GM18520 (cell line): Measurements from ENCODE around the gene STK25.

Experiments used
- ATAC-seq: cut with Tn5 transposase; IDR thresholded peaks from one replicate; pipeline ENCODE4 v1.9.1; 2021; ENCODE audit not compliant: unreplicated experiment

Gene STK25

DNA sequence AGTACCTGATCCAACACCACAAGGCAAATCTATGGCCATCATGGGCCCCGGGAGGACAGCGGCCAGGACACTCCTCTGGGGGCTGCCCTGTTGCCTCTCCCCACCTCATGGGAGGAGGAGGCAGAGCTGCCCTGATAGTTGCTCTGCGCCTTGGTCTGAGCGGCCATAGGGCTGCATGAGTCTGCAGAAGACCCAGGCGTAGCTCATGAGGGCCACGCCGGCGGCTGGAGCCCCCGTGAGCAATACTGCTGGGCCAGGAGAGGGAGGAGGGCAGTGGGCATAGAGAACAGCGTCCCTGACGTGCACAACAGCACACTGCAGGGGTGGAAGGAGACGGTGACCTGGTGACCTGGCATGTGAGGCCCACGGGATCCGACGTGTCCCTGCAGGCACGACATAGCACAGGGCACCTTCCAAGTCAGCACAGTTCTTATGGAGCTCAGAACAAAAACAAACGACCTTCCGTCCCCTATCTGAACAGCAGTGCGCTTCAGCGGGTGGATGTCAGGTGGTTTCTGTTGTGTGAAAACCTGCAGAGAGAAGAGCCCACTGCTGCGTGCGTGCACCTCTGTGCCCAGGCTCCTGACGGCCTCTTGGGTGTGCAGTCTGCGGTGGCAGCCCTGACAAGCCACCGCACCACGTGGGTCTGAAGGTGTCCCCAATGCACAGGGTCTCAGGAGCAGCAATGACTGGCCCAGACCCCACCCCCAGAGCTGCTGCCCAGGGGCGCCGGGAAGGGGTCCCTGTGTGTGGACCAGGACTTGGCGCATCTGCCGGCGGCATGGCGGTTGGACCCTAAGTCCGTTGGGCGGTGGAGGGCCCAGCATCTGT, 13.0 kb downstream of the STK25 start:
- no peak for ATAC-seq

DNA sequence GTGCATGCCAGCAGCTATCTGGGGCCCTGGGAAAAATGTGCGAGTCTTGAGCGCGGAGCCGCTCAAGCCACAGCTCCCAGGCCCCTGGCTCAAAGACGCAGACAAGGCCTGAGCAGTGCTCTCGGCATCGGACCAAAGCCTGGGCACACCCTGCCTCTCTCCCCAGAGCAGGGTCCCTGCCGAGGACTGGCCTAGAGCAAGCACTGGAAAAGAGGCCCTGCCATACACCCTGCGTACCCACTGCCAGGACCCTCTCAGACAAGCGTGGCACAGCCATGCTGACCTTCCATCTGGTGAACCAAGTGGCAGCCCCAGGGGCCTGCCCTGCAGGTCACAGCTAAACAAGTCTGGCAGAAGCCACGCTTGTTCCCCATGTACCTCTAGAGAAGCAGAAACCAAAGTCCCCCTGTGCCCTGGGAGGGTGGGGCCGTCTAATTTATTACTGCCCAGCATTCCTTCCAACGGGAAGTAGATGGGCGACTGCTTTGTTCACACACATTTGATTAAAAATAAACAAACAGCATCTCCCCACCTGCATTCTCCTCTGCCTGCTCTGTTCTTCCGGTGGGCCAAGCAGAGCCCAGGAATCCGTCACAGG, 14.0 kb downstream of the STK25 start:
- ATAC-seq: no peak

GRCh38 chr2:241493092-241493491, 15.3 kb downstream of the STK25 start:
- ATAC-seq: no peak

DNA sequence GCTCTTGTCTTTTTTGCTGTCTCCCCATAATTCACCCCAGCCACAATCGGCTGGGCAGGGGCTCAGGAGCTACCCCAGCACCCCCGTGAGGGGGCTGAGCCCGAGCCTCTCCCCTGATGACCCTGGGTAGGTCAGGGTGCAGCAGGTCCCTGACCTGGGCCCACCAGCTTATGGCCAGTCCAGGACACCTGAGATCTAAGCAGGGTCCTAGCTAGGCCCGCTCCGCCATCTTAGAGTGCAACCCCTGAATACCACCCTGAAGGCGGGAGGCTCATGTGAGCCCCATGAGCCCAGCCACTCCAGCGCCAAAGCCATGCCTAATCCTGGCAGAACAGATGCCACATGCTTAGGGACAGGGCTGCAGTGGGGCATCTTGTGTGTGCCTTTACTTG, 16.2 kb downstream of the STK25 start:
- ATAC-seq: no peak

- ATAC-seq: no peak
Measured at GRCh38 chr2:241491549-241492173, 16.7 kb downstream of the STK25 start.

GRCh38 chr2:241490825-241491506, 17.4 kb downstream of the STK25 start:
- no peak for ATAC-seq

DNA sequence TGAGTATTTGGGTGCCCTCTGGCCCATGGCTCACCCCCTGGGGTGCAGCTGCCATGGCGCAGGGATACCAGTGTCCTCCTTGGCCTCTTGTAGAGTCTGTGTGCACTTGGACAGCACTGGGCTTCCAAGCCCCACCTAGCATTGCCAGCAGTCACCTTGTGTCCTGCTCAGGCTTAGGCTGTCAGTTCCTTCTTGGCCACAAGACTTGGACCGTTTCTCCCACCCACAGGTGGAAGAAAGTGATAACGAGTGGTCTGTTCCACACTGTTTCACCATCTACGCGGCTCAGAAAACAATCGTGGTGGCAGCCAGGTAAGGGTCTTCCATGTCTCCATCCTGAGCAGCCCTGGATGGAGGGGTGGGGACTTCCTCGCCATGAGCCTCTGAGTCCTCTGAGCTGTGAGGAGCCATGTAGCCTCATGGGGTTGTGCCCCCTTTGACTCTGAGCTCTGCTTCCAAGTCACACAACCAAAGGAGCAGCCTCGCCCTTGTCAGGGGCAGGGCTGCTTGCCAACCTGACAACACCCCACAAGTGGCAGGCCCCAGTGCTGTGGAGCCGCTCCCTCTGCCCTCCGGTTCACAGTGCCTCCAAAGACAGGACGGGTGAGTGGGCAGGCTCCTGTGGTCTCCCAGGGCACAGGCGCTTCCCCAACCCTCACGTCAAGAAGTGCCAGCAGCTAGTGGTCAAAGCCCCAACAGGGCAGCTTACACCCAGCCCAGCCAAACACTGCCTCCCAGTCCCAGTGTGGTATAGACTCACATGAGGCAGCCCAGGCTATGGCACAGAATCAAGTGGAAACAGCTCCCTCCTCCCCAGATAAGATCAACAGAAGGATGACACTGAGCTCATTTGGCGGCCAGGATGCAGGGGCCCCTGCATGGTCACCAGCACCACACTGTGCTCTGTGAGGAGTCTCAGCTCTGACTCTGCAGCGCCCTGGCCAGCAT, 18.4 kb downstream of the STK25 start:
- no peak for ATAC-seq

DNA sequence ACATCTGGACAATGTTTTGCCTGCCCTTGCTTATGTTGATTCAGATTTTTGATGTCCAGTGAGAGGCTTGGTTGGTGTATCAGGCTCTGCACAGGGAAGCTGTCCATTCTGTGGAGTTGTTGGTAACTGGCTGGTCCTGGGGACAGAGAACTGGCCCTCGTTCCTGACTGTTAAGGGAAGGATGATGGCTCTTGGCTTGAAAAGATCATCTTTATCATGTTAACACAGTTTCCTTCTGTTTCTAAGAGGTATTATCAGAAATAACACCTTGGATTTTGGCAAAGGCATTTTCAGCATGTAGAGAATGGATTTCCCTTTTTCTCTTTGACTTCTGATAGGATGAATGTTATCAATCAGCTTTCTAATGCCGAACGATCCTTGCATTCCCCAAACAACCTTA, 19.3 kb downstream of the STK25 start:
- no peak for ATAC-seq

DNA sequence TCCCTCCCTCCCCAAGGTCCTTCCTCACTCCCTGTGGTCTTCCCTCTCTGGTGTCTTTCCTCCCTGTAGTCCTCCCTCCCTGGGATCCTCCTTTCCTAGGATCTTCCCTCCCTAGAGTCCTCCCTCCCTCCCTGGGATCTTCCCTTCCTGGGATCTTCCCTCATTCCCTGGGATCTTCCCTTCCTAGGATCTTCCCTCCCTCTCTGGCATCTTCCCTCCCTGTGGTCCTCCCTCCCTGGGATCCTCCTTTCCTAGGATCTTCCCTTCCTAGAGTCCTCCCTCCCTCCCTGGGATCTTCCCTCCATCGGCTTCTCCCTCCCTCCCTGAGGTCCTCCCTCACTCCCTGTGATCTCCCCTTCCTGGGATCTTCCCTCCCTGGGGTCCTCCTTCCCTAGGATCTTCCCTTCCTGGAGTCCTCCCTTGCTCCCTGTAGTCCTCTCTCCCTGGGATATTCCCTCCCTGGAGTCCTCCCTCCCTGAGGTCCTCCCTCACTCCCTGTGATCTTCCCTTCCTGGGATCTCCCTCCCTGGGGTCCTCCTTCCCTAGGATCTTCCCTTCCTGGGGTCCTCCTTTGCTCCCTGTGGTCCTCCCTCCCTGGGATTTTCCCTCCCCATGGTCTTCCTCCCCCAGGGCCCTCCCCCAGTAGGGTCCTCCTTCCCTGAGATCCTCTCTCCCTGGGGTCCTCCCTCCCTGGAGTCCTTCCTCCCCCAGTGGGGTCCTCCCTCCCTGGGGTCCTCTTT, 23.0 kb downstream of the STK25 start:
- no peak for ATAC-seq

DNA sequence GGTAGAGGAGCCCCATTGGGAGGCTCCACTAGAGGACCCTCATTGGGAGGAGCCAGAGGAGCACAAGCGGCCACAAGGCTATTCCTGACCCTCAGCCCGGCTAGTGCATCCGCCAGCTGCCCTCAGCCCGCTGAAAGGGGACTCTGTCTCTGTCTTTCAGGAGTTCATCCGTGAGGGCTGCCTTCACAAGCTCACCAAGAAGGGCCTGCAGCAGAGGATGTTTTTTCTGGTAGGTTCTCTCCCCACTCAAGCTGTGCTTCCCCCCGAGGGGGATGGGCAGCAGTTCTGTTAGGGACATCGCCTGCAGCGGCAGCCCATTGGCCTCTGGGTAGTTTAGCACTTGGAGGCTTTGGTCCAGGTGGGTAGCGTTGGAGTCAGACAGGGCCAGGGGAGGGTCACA, 25.1 kb downstream of the STK25 start:
- no peak for ATAC-seq

DNA sequence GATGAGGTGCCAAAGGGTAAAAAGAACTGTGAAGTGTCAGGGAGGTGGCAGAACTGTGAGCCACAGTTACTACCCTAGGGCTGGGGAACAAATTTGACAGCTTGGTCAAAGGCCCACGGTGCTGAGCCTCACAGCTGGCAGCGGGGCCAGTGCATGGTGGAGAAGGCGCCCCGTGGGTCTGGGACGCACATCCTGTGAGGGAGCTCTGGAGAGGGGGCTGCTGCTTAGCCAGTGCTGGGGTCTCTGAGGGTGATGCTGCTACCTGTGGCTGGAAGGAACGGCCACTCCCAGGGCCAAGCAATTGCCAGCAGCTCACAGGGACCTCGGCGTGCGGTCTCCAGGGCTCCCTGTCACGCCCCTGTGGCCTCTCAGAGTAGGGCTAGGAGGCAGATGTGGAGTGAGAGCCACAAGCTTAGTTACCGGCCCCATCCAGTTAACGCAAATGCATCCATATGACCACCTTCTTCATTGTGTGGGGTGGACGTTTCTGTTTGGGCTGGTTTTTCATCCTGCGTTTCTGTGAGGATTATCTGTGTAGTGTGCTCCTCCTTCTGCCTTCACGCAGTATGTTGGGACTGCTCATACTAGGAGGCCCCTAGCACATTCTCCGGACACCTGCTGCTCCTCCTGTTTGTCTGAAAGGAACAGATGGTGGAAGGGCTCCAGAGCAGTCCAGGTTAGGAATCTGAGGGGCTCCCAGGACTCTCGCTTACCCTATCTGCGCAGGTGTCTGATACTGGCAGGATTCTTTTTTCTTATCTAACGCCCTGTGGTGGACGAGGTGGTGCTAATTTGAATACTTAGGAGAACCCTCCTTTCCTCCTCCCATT, 26.0 kb downstream of the STK25 start:
- no peak for ATAC-seq

DNA sequence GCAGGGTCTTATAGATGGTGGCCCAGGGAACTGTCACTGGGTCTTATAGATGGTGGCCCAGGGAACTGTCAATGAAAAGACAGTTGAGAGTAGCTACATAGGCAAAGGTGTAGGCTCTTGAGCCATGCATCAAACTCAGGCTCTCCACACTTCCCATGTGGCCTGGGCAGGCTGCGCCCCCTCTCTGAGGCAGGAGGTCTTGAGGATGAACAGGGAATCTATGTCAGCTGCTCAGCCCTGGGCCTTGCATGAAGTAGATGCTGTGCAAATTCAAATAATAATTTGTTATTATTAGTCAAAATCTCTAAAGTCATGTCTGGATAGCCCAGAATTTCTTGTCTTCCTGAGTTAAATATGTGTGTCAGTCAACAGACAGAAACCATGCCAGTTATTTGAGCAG, 26.7 kb downstream of the STK25 start:
- ATAC-seq: no peak

- no peak for ATAC-seq
Measured at GRCh38 chr2:241479026-241479898, 29.1 kb downstream of the STK25 start.

DNA sequence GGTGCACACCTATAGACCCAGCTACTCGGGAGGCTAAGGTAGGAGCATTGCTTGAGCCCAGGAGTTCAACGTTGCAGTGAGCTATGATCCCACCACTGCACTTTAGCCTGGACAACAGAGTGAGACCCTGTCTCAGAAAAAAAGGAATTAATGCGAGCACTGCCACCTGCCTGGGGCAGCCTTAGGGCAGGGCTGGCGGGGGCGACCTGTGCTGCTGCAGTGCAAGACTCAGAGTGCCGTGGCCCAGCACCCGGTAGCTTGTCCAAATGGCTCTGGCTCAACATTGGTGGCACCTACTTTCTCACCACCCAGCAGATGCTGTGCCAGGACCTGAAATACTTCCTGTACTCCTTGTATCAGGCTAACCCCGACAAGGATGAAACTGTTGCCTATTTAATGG, 30.2 kb downstream of the STK25 start:
- ATAC-seq: no peak

DNA sequence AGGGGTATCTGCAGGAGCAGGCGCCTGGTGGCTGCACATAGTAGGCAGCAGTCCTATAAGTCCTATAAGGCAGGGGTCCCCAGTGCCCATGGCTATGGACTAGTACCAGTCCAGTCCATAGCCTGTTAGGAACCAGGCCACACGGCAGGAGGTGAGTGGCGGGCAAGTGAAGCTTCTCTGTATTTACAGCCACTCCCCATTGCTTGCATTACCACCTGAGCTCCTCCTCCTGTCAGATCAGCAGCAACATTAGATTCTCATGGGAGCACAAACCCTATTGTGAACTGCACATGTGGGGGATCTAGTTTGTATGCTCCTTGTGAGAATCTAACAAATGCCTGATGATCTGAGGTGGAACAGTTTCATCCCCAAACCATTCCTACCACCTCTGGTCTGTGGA, 33.1 kb downstream of the STK25 start:
- no peak for ATAC-seq

- no peak for ATAC-seq
Measured at GRCh38 chr2:241473399-241473798, 35.0 kb downstream of the STK25 start.

DNA sequence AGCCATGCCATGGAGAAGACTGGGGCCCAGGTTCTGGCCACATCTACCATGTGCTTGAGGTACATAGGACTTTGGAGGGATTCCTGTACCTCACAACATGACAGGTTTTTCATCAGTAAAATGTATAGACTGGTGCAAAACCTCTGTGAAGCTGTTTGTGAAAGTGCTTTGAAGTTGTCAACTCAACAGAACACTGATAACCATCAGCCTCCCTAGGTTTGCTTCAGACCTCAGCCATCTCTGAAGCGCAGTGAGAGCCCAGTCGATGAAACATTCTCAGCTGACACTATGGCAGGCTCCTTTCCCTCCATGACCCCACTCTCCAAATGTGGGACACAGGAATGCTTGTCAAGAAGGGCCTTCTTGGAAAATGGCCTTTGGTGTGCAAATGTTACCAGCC, 38.6 kb downstream of the STK25 start:
- no peak for ATAC-seq

DNA sequence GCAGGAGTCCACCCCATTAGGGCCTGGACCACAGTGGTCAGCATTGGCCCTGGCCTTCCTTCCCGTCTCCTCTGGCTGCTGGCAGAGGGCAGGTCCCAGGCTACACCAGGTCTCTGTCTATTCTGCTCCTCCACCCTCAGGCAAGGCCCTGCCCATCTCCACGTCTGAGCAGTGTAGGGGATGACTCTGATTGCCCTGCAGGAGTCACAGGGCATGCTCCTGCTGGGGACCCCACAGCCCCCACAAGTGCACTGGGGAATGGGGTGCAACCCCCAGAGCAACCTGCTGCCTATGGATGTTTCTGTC, 40.0 kb downstream of the STK25 start:
- no peak for ATAC-seq
